GM19438 (cell line): Measurements from ENCODE around the gene LTBP4.
"Not testable (repeated sequence)": the region's sequence is repeated elsewhere in the genome, so short reads cannot be mapped to it uniquely, and the experiment has no call there.

Experiments used
- ATAC-seq: cut with Tn5 transposase; IDR thresholded peaks from one replicate; pipeline ENCODE4 v1.9.1; 2021; ENCODE audit warnings: low read depth; ENCODE audit not compliant: unreplicated experiment

LTBP4 gene

GRCh38 chr19:40626918-40627317, 25.7 kb downstream of the LTBP4 start:
- ATAC-seq = no peak

DNA sequence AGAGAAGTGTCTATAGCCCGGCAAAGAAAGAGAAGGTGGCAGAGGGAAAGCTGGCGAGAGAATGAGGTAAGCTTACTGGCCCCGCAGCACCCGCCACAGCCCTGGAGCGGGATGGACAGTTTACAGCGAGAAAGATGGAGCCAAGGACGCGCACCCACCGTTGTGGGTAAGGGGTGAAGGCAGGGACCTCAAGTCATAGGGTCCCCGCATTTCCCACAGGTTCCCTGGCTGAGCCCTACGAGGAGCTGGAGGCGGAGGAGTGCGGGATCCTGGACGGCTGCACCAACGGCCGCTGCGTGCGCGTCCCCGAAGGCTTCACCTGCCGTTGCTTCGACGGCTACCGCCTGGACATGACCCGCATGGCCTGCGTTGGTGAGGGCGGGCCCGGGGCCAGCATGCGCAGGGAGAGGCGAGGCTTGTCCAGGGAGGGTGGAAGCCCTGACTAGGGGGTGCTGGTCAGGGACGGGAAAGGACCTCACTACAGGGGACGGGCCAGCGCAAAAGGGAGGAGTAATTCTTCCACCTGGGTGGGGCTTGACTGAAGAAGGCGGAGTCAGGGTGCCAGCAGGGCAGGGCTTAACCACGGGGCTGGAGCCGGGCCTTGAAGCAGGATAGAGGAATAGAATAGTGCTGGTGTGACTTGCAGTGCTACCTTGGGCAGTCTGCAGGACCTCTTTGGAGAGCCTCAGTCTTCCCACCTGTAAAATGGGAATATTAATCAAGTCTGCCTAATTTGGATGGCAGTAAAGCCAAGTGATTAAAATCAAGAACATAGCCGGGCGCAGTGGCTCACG, 26.5 kb downstream of the LTBP4 start:
- no peak for ATAC-seq

- no peak for ATAC-seq
Measured at GRCh38 chr19:40629346-40629745, 28.2 kb downstream of the LTBP4 start.

DNA sequence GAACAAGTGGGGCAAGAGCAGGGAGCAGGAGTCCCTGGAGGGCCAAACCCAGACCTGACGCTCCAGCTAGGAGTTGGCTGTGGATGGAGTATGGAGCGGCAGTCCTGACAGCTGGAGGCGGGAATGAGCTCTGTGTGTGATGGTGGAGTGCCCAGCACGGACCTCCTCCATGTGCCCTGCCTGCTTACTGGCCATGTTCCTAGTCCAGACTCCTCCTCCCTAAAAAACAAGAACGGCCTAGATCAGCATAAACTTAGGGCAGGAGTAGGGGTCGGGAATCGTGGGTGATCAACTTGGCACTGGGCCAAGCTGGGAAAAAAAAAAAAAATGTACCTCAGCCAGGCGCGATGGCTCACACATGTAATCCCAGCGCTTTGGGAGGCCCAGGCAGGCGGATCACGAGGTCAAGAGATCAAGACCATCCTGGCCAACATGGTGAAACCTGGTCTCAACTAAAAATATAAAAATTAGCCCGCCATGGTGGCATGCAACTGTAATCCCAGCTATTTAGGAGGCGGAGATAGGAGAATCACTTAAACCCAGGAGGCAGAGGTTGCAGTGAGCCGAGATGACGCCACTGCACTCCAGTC, 29.5 kb downstream of the LTBP4 start:
- no peak for ATAC-seq

DNA sequence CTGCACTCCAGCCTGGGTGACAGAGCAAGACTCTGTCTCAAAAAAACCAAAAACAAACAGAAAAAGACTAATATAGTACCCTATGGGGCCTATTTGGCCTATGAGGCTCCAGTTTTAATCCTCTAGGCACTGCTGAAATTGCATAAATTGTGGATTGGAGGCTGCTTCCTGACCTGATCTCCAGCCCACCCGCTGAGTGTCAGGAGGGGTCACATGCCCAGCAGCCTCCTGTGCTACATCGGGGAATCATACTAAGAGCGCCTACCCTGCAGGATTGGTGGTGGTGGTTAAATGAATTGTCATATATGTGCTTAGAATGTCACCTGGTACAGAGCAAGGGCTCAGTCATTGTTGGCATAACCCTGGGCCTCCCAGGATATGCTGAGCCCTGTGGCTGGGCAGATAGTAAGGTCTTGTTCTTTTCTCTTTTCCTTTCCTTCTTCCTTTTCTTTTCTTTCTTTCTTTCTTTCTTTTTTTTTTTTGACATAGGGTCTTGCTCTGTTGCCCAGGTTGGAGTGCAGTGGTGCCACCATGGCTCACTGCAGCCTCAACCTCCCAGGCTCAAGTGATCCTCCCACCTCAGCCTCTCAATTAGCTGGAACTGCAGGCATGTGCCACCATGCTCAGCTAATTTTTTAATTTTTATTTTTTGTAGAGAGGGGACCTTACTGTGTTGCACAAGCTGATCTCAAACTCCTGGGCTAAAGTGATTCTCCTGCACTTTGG, 31.3 kb downstream of the LTBP4 start:
- no peak for ATAC-seq

DNA sequence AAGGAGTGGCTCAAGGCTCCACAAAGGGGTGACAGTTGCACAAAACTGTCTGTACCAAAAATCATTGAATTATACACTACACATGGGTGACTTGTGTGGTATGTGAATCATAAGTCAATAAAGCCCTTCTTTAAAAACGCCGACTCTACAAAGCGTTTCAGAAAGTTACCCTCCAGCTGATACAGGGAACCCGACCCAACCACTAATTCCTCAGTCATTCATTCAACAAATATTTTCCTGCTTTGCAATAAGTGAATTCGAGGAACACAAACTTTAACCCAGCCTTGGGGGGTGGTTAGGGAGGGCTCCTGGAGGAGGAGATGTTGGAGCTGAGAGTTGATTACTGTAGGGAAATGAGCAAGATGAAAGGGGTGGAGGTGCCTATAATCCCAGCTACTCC, 32.0 kb downstream of the LTBP4 start:
- no peak for ATAC-seq

- no peak for ATAC-seq
Measured at GRCh38 chr19:40638327-40638726, 37.2 kb downstream of the LTBP4 start.

DNA sequence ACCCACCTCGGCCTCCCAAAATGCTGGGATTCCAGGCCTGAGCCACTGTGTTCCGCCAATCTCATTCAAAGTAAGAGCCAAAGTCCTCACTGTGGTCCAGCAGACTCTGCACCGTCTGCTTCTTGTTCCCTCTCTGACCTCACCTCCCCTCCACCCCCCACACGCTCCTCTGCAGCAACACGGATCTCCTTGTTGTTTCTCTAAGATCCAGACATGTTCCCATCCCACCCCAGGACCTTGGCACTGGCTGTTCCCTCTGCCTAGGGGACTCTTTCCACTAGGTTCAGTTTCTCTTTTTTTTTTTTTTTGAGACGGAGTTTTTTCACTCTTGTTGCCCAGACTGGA, 38.4 kb downstream of the LTBP4 start:
- no peak for ATAC-seq

- ATAC-seq = no peak
Measured at GRCh38 chr19:40640744-40641143, 39.6 kb downstream of the LTBP4 start.

DNA sequence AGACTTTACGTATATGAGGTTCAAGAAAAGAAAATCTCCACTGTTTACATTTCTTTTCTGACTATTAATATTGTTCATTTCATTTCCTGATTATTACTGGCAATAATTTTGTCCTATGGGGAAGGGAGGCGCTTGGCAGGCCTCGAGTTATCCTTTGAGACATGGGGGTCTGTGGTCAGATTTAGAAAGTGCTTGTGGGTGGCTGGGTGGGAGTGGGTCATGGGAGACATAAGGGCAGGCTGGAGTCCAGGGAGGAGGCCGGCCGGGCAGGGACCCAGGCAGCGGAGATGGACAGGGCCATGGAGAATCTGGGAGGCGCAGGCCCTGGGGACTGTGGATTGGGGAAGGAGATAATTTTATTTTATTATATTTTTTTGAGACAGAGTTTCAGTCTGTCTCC, 40.1 kb downstream of the LTBP4 start:
- no peak for ATAC-seq

DNA sequence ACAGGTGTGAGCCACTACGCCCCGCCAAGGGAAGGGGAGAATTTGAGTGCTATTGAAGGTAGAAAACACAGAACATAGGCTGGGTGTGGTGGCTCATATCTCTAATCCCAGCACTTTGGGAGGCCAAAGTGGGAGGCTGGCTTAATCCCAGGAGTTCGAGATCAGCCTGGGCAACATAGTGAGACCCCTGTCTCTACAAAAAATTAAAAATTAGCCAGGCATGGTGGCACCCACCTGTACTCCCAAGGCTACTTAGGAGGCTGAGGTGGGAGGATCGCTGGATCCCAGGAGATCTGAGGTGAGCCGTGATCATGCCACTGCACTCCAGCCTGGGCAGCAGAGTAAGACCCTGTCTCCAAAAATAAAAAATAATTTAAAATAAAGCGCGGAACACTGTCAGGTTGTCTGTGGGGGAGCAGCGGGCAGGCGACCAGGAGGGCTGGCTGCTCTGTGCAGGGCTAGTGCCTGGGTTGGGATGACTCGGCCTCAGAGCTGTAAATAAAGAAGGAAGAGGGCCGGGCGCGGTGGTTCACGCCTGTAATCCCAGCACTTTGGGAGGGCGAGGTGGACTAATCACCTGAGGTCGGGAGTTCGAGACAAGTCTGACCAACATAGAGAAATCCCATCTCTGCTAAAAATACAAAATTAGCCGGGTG, 41.0 kb downstream of the LTBP4 start:
- no peak for ATAC-seq

- no peak for ATAC-seq
Measured at GRCh38 chr19:40642757-40643305, 41.7 kb downstream of the LTBP4 start.

DNA sequence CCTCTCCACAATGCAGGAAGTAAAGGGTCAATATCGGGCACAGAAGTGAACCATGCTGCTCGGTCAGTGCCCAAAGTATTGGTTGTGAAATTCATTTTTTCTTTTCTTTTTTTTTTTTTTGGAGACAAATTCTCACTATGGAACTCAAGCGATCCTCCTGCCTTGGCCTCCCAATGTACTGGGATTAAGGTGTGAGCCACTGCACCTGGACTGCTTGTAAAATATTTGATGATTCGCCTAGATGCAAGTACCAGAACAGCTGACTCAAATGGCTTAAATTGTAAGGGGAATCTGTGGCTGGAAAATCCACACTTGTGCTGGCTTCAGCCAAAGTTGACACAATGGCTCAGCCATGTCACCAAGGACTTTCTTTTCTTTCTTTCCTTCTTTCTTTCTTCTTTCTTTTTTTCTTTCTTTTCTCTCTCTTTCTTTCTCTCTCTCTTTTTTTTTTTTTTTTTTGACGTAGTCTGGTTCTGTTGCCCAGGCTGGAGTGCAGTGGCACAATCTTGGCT, 45.6 kb downstream of the LTBP4 start:
- no peak for ATAC-seq

GRCh38 chr19:40649903-40650675, 48.9 kb downstream of the LTBP4 start:
- ATAC-seq = not testable (repeated sequence)

DNA sequence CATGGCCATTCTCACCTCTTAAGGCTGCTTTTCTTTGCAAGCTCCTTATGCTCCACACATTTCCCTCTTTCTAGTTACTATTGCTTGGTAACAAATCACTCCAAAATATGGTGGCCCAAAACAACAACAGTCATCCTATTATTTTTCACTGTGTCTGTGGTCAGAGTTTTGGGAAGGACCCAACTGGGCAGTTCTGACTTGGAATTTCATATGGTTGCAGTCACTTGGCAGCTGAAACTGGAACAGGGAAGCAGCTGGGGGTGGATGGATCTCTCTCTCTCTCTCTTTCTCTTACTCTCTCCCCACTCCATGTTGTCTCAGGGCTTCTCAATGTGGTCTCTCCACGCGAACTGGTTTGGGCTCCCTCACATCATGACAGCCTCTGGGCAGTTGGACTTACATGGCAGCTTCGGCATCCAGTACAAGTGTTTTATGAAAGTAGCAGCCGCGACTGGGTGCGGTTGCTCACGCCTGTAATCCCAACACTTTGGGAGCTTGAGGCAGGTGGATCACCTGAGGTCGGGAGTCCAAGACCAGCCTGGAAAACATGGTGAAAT, 49.7 kb downstream of the LTBP4 start:
- no peak for ATAC-seq

DNA sequence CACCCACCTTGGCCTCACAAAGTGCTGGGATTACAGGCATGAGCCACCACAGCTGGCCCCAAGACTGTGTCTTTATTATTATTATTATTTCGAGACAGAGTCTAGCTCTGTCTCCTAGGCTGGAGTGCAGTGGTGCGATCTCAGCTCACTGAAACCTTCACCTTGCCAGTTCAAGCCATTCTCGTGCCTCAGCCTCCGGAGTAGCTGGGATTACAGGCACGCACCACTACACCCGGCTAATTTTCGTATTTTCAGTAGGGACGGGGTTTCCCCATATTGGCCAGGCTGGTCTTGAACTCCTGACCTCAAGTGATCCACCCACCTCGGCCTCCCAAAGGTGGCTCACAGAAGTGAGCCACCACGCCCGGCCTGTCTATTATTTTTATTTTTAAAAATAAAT, 51.1 kb downstream of the LTBP4 start:
- not testable (repeated sequence) for ATAC-seq

DNA sequence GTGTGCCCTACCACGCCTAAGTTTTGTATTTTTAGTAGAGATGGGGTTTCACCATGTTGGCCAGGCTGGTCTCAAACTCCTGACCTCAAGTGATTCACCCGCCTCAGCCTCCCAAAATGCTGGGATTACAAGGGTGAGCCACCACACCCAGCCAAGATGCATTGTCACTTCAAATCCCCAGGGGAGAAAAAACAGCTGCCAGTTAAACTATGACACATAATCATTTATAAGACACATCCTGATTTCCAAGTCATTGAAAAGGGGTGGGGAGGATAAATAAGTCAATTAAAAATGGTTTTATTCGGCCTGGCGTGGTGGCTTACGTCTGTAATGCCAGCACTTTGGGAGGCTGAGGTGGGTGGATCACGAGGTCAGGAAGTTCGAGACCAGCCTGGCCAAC, 54.5 kb downstream of the LTBP4 start:
- not testable (repeated sequence) for ATAC-seq

- no peak for ATAC-seq
Measured at GRCh38 chr19:40658031-40658430, 56.9 kb downstream of the LTBP4 start.

DNA sequence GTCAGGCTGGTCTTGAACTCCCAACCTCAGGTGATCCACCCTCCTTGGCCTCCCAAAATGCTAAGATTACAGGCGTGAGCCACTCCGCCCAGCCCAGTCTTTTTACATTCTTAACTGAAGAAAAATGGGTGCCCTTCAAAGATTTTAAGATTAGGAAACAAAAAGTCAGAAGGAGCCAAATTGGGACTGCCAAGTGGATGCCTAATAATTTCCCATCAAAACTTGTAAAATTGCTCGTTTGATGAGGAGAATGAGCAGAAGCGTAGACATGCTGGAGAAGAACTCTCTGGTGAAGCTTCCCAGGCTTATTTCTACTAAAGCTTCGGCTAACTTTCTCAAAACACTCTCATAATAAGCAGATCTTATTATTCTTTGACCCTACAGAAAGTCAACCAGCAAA, 57.9 kb downstream of the LTBP4 start:
- ATAC-seq = no peak

DNA sequence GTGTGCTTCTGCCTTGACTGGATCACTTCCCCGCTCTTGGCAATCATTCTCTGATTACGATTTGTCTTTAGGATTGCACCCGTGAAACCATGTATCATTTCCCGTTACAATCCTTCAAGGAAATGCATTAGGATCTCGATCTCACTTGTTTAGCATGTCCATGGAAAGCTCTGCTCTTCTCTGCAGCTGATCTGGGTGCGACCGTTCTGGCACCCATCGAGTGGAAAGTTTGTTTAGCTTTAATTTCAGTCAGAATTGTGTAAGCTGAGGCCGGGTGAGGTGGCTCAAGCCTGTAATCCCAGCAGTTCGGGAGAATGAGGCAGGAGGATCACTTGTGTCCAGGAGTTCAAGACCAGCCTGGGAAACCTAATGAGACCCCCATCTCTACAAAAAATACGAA, 58.4 kb downstream of the LTBP4 start:
- ATAC-seq = no peak
